ENCODE data around the gene HS3ST5. TPM values are rescaled to one million over a fixed set of nuclear protein-coding genes. Genes with fewer than 3 reads are reported as not detected.

The HS3ST5 gene
- total and polyA plus RNA-seq, 2 experiments from 2014 or later = 2.4 to 4.1 TPM

GRCh38 chr6:114125576-114125975 lies 217.2 kb downstream of the HS3ST5 start:
- Histone ChIP-seq H3K36me3 (no peaks in the 10 kb centered on the region), H3K27ac (no peak overlapping the region), H3K9me3 (ENCODE audit: low read depth) (no peaks in the 10 kb centered on the region), H3K4me3 (no peak overlapping the region), H3K27me3 (no peaks in the 10 kb centered on the region), H3K4me1 (ENCODE audit: low read depth) (peaks cover 10% of the 10 kb centered on the region)
- TF ChIP-seq CTCF (IDR thresholded peaks at IDR 0.05; ENCODE audit: low read depth, low read length) = no peak
- no peak for DNase-seq (ENCODE audit: low read depth in 1 of 2, low spot score in 1 of 2)

GRCh38 chr6:114121913-114122662 lies 220.7 kb downstream of the HS3ST5 start:
- Histone ChIP-seq H3K36me3 (no peaks in the 10 kb centered on the region), H3K27me3 (no peaks in the 10 kb centered on the region), H3K9me3 (ENCODE audit: low read depth) (no peaks in the 10 kb centered on the region), H3K27ac (no peak overlapping the region), H3K4me3 (no peak overlapping the region), H3K4me1 (ENCODE audit: low read depth) (peaks cover 10% of the 10 kb centered on the region)
- no peak for DNase-seq (ENCODE audit: low read depth in 1 of 2, low spot score in 1 of 2)
- TF ChIP-seq CTCF (IDR thresholded peaks at IDR 0.05; ENCODE audit: low read depth, low read length) = no peak

GRCh38 chr6:114119056-114119455 lies 223.8 kb downstream of the HS3ST5 start:
- H3K36me3 ChIP-seq = no peaks in the 10 kb centered on the region
- H3K27ac ChIP-seq = no peak overlapping the region
- no peak for DNase-seq (ENCODE audit: low read depth in 1 of 2, low spot score in 1 of 2)
- H3K9me3 ChIP-seq (ENCODE audit: low read depth) = no peaks in the 10 kb centered on the region
- no peak overlapping the region for H3K4me3 ChIP-seq
- peaks cover 12% of the 10 kb centered on the region for H3K4me1 ChIP-seq (ENCODE audit: low read depth)
- H3K27me3 ChIP-seq = no peaks in the 10 kb centered on the region
- no peak for TF ChIP-seq CTCF (IDR thresholded peaks at IDR 0.05; ENCODE audit: low read depth, low read length)

- Histone ChIP-seq H3K27me3 (no peaks in the 10 kb centered on the region), H3K4me1 (ENCODE audit: low read depth) (peaks cover 12% of the 10 kb centered on the region), H3K9me3 (ENCODE audit: low read depth) (no peaks in the 10 kb centered on the region), H3K4me3 (no peak overlapping the region), H3K27ac (peak overlapping the region; percentile 11), H3K36me3 (no peaks in the 10 kb centered on the region)
- no peak for DNase-seq (ENCODE audit: low read depth in 1 of 2, low spot score in 1 of 2)
- no peak for TF ChIP-seq CTCF (IDR thresholded peaks at IDR 0.05; ENCODE audit: low read depth, low read length)
These were observed 227.2 kb downstream of the HS3ST5 start for GRCh38 chr6:114115652-114116051.

GRCh38 chr6:114108119-114109002 lies 234.5 kb downstream of the HS3ST5 start:
- no peak overlapping the region for H3K4me3 ChIP-seq
- TF ChIP-seq CTCF (IDR thresholded peaks at IDR 0.05; ENCODE audit: low read depth, low read length) = peak; percentile 82
- no peaks in the 10 kb centered on the region for H3K9me3 ChIP-seq (ENCODE audit: low read depth)
- H3K36me3 ChIP-seq = no peaks in the 10 kb centered on the region
- peak; percentile 76 to 81 for DNase-seq (ENCODE audit: low read depth in 1 of 2, low spot score in 1 of 2)
- H3K27me3 ChIP-seq = no peaks in the 10 kb centered on the region
- H3K4me1 ChIP-seq (ENCODE audit: low read depth) = no peaks in the 10 kb centered on the region
- no peak overlapping the region for H3K27ac ChIP-seq

Data from cardiac muscle cell (in vitro differentiated cells and primary cell).